Measurements from ENCODE around the gene CD37.

DNA sequence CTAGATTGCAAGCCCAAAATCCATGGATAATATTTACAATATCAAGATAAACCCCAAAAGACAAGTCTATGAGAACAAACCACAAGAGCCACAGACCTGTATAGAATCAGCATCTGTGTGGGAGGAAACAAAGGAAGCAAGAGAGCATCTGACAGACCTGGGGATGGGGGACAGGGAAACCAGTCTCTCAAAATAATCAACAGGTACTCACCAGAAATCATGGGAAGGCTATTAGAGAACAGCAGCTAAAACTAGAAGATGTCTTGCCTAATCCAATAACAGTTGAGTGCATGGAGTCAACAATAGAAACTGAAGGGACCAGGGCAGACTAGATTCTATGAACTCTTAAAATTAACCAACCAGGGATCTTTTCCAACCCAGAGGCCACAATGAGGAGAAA is 18.9 kb upstream of the CD37 start:
- TF ChIP-seq CTCF (IDR thresholded peaks at IDR 0.05) (no peak), POLR2A (IDR thresholded peaks at IDR 0.05) (no peak)

All from right lobe of liver (tissue), 4 donors.